Astrocyte (in vitro differentiated cells and primary cell): ENCODE results near the gene CPNE7. TPM values are rescaled to one million over a fixed set of nuclear protein-coding genes. Genes with fewer than 3 reads are reported as not detected.

Experiments
- DNase-seq: peaks from one replicate; pipeline ENCODE4 v3.0.0-alpha.2; 2010; ENCODE audit warnings: low read depth
- FAIRE-seq: peaks from 2 replicates; lab custom pipeline; 2011; peaks lifted over from hg19 to GRCh38; lab: Jason Lieb, UNC
- H2AFZ ChIP-seq: 2 replicates; pipeline ENCODE4 v1.6.0; 2012; ENCODE audit warnings: low read depth, low read length, inconsistent platforms
- H3K27ac ChIP-seq: 2 replicates; pipeline ENCODE4 v1.5.1; 2011; ENCODE audit warnings: low read depth, low read length, inconsistent platforms
- H3K27me3 ChIP-seq: 2 replicates; pipeline ENCODE4 v1.6.0; 2011; ENCODE audit warnings: low read length, inconsistent platforms; ENCODE audit not compliant: insufficient read depth
- H3K36me3 ChIP-seq: 2 replicates; pipeline ENCODE4 v1.5.1; 2011; ENCODE audit warnings: low read length, inconsistent platforms; ENCODE audit not compliant: insufficient read depth
- H3K4me1 ChIP-seq: 2 replicates; pipeline ENCODE4 v1.5.1; 2011; ENCODE audit warnings: low read length, inconsistent platforms; ENCODE audit not compliant: insufficient read depth
- H3K4me2 ChIP-seq: 2 replicates; pipeline ENCODE4 v1.6.0; 2012; ENCODE audit warnings: low read length, inconsistent platforms
- H3K4me3 ChIP-seq: 2 replicates; pipeline ENCODE4 v1.5.1; 2011; ENCODE audit warnings: low read depth, mild to moderate bottlenecking, low read length, inconsistent platforms; ENCODE audit not compliant: insufficient read depth
- H3K79me2 ChIP-seq: 2 replicates; pipeline ENCODE4 v1.6.0; 2012; ENCODE audit warnings: mild to moderate bottlenecking, low read length, inconsistent platforms; ENCODE audit not compliant: insufficient read depth
- H3K9ac ChIP-seq: 2 replicates; pipeline ENCODE4 v1.6.0; 2012; ENCODE audit warnings: mild to moderate bottlenecking, low read length, inconsistent platforms
- H3K9me3 ChIP-seq: 2 replicates; pipeline ENCODE4 v1.5.1; 2012; ENCODE audit warnings: low read depth, mild to moderate bottlenecking, low read length, inconsistent platforms; ENCODE audit not compliant: insufficient read depth
- H4K20me1 ChIP-seq: 2 replicates; pipeline ENCODE4 v1.6.0; 2012; ENCODE audit warnings: low read length, inconsistent platforms; ENCODE audit not compliant: insufficient read depth
- H3K27ac Mint-ChIP-seq: one replicate; pipeline ENCODE4 v1.8.0; 2021; ENCODE audit warnings: mild to moderate bottlenecking, mixed read lengths; ENCODE audit not compliant: unreplicated experiment
- H3K27me3 Mint-ChIP-seq: one replicate; pipeline ENCODE4 v1.8.0; 2021; ENCODE audit warnings: low read depth, mixed read lengths; ENCODE audit not compliant: unreplicated experiment
- H3K36me3 Mint-ChIP-seq: one replicate; pipeline ENCODE4 v1.8.0; 2021; ENCODE audit warnings: low read depth, mixed read lengths; ENCODE audit not compliant: unreplicated experiment
- H3K4me1 Mint-ChIP-seq: one replicate; pipeline ENCODE4 v1.8.0; 2021; ENCODE audit warnings: low read depth, mixed read lengths; ENCODE audit not compliant: unreplicated experiment
- H3K4me3 Mint-ChIP-seq: one replicate; pipeline ENCODE4 v1.8.0; 2021; ENCODE audit warnings: mild to moderate bottlenecking, moderate library complexity, mixed read lengths; ENCODE audit not compliant: unreplicated experiment
- H3K9me3 Mint-ChIP-seq: one replicate; pipeline ENCODE4 v1.8.0; 2021; ENCODE audit warnings: mild to moderate bottlenecking, mixed read lengths; ENCODE audit not compliant: unreplicated experiment
- EZH2 ChIP-seq: IDR thresholded peaks from 2 replicates; pipeline ENCODE4 v1.6.1; 2012; ENCODE audit warnings: mild to moderate bottlenecking, low read length, inconsistent platforms; ENCODE audit not compliant: insufficient read depth
- total RNA-seq: library from RNA; stranded (reverse); gene quantifications from 2 replicates; pipeline ENCODE4 v1.2.1, GENCODE V29; 2021
- TF ChIP-seq, protein P1 (sequence below): IDR thresholded peaks from 2 replicates; pipeline ENCODE4 v1.5.1; 2011; ENCODE audit warnings: low read depth, mild to moderate bottlenecking, inconsistent platforms, low read length, moderate library complexity; ENCODE audit not compliant: insufficient read depth

CPNE7 gene
- total RNA-seq, 1 donor from 2014 or later, result 7.5 TPM

DNA sequence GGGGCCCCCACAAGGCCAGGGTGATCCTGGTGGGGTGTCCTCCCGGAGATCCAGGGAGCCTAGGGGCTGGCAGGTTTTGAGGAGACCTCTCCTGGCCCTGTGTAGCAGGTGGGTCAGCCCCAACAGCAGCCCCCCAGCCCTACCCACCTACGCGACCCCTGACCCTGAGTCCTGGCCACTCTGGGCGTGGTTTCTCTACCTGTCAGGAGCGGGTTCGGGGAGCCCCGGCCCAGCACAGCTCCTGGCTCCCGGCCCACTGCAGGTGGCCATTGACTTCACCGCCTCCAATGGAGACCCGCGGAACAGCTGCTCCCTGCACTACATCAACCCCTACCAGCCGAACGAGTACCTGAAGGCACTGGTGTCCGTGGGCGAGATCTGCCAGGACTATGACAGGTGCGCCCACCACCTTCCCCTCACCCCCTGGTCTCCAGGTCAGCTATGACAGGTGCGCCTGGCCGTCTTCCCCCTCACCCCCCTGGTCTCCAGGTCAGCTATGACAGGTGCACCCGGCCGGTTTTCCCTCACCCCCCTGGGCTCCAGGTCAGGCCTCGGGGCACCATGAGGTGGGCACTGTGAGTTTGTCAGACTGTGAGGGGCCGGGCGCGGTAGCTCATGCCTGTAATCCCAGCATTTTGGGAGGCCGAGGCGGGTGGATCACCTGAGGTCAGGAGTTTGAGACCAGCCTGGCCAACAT is 13.0 kb downstream of the CPNE7 start:
- no peak overlapping the region for H3K4me3 ChIP-seq
- no peak for FAIRE-seq

DNA sequence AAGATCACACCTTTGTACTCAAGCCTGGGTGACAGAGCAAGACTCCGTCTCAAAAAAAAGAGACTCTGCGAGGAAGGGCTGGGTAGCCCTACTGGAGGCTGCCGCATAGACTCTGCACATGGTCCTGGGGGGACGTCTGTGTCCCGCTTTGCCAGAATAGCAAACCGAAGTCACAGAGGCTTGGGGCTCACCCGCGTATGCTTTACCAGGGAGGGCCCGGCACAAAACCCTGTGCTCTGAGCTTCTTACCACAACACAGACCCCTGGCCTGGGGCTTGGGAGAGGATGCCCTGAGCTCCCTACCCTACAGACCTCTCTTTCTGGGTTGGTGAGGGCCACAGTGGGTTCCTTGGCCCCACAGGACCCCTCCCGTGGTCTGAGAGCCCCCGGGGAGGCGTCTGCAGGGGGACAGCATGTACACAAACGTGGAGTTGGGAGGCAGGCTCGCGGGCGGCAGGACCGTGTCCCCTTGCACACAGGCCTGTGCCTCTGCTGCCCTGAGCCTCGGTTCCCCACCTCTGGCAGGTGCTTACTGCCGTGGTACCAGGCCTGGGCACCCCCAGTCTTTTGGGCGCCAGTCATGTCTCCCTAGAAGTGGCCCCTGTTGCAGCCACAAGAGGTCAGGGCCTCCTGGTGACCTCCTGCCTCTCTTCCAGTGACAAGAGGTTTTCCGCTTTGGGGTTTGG is 13.8 kb downstream of the CPNE7 start:
- H3K4me3 Mint-ChIP-seq, result no peak overlapping the region
- H3K9me3 Mint-ChIP-seq, result no peaks in the 10 kb centered on the region

More for the DNA sequence above, 13.0 kb downstream of the CPNE7 start:
- Mint-ChIP-seq H3K27me3 (no peaks in the 10 kb centered on the region), H3K4me3 (no peak overlapping the region), H3K36me3 (no peaks in the 10 kb centered on the region), H3K27ac (no peak overlapping the region), H3K4me1 (no peaks in the 10 kb centered on the region), H3K9me3 (no peaks in the 10 kb centered on the region)
- TF ChIP-seq EZH2, result no peak
- TF ChIP-seq, protein P1, sequence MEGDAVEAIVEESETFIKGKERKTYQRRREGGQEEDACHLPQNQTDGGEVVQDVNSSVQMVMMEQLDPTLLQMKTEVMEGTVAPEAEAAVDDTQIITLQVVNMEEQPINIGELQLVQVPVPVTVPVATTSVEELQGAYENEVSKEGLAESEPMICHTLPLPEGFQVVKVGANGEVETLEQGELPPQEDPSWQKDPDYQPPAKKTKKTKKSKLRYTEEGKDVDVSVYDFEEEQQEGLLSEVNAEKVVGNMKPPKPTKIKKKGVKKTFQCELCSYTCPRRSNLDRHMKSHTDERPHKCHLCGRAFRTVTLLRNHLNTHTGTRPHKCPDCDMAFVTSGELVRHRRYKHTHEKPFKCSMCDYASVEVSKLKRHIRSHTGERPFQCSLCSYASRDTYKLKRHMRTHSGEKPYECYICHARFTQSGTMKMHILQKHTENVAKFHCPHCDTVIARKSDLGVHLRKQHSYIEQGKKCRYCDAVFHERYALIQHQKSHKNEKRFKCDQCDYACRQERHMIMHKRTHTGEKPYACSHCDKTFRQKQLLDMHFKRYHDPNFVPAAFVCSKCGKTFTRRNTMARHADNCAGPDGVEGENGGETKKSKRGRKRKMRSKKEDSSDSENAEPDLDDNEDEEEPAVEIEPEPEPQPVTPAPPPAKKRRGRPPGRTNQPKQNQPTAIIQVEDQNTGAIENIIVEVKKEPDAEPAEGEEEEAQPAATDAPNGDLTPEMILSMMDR, result no peak
- Histone ChIP-seq H3K4me2 (no peak overlapping the region), H4K20me1 (no peaks in the 10 kb centered on the region), H3K4me1 (no peaks in the 10 kb centered on the region), H3K9ac (no peak overlapping the region), H3K9me3 (no peaks in the 10 kb centered on the region), H3K27ac (no peak overlapping the region), H3K27me3 (no peaks in the 10 kb centered on the region), H2AFZ (no peak overlapping the region), H3K36me3 (no peaks in the 10 kb centered on the region), H3K79me2 (no peaks in the 10 kb centered on the region)
- DNase-seq, result no peak

More for the DNA sequence above, 13.8 kb downstream of the CPNE7 start:
- Histone ChIP-seq H2AFZ (no peak overlapping the region), H3K4me3 (no peak overlapping the region), H4K20me1 (no peaks in the 10 kb centered on the region), H3K9ac (no peak overlapping the region), H3K27me3 (no peaks in the 10 kb centered on the region), H3K4me1 (no peaks in the 10 kb centered on the region), H3K79me2 (no peaks in the 10 kb centered on the region), H3K9me3 (no peaks in the 10 kb centered on the region), H3K36me3 (no peaks in the 10 kb centered on the region), H3K4me2 (no peak overlapping the region), H3K27ac (no peak overlapping the region)
- Mint-ChIP-seq H3K4me1 (no peaks in the 10 kb centered on the region), H3K27me3 (no peaks in the 10 kb centered on the region), H3K36me3 (no peaks in the 10 kb centered on the region), H3K27ac (no peak overlapping the region)
- no peak for FAIRE-seq
- no peak for DNase-seq
- TF ChIP-seq, protein P1, result no peak
- no peak for TF ChIP-seq EZH2
